Measurements from ENCODE around the gene MAMSTR. TPM values are rescaled to one million over a fixed set of nuclear protein-coding genes. Genes with fewer than 3 reads are reported as not detected.

MAMSTR gene
- total and polyA plus RNA-seq, 9 of the 15 experiments (the other 6 are each of a cell fraction or from before 2014, with no cell fraction given), result 0.08 to 1.00 (median 0.40) TPM; not detected in 1

GRCh38 chr19:48741129-48741999, 21.8 kb upstream of the MAMSTR start (continued):
- no peak for TF ChIP-seq SREBF2 (CRISPR knock-in tag; IDR thresholded peaks at IDR 0.05)
- no peak for TF ChIP-seq IFI16 (CRISPR knock-in tag; IDR thresholded peaks at IDR 0.05)
- TF ChIP-seq ZBTB8A (IDR thresholded peaks at IDR 0.05; ENCODE audit: partially characterized antibody), result no peak
- TF ChIP-seq KAT2B (IDR thresholded peaks at IDR 0.05; ENCODE audit: low read depth, low read length), result no peak
- 0 out of 2 replicates have a peak, but pooled peaks have one; percentile 10 for TF ChIP-seq ZNF134 (CRISPR knock-in tag; conservative IDR thresholded peaks at IDR 0.05)
- TF ChIP-seq OTX1 (CRISPR knock-in tag; IDR thresholded peaks at IDR 0.05), result peak; percentile 64; the same call in 1 of the 2 replicates
- TF ChIP-seq BHLHE40 (IDR thresholded peaks at IDR 0.05; ENCODE audit: low read length), result no peak
- no peak; the same call in 1 of the 2 replicates for TF ChIP-seq MTA3 (IDR thresholded peaks at IDR 0.05; ENCODE audit: borderline replicate concordance)
- TF ChIP-seq HEY1 (CRISPR knock-in tag; IDR thresholded peaks at IDR 0.05; ENCODE audit: borderline replicate concordance), result no peak
- TF ChIP-seq CREB1 (IDR thresholded peaks at IDR 0.05), result no peak
- 0 out of 2 replicates have a peak, but pooled peaks have one; percentile 25 for TF ChIP-seq CREB1 (CRISPR knock-in tag; IDR thresholded peaks at IDR 0.05)
- TF ChIP-seq SAP30 (IDR thresholded peaks at IDR 0.05; ENCODE audit: borderline replicate concordance, insufficient read depth, low read depth, low read length, poor library complexity, severe bottlenecking), result no peak
- no peak for TF ChIP-seq FOXA1 (IDR thresholded peaks at IDR 0.05; ENCODE audit: borderline replicate concordance)
- TF ChIP-seq ZNF511 (CRISPR knock-in tag; IDR thresholded peaks at IDR 0.05), result peak; percentile 65
- TF ChIP-seq KAT8 (IDR thresholded peaks at IDR 0.05; ENCODE audit: low read depth), result no peak
- no peak; the same call in 1 of the 2 replicates for TF ChIP-seq FOSL1 (tag; conservative IDR thresholded peaks at IDR 0.05)
- TF ChIP-seq NFE2 (IDR thresholded peaks at IDR 0.05; ENCODE audit: low read depth), result no peak
- peak; percentile 64 for TF ChIP-seq VEZF1 (CRISPR knock-in tag; IDR thresholded peaks at IDR 0.05)
- TF ChIP-seq MECOM (CRISPR knock-in tag; IDR thresholded peaks at IDR 0.05), result no peak
- no peak for TF ChIP-seq ZBTB49 (CRISPR knock-in tag; IDR thresholded peaks at IDR 0.05; ENCODE audit: borderline replicate concordance)
- TF ChIP-seq ZHX1 (conservative IDR thresholded peaks at IDR 0.05; ENCODE audit: low read length), result no peak

All from K562 (cell line).